ENCODE results near the gene EID2B.

EID2B gene

DNA sequence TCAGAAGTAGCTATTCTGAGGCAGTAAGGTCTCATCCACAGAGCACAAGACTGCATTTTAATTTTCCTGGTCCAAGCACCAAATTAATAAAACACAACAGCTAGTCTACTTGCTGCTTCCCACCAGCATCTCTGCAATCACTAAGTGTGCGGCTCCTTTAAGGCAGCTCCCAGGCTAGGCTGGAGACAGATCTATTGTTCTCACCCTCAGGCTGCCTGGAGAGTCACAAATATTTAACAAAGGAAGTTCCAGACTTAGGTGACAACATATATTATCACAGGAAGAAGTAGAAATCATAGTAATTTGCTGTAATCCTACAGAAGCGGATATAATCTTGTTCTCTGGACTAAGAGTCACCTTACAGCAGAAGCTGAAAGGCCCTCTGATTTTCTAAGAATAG, 9.6 kb upstream of the EID2B start:
- H3K4me1 Mint-ChIP-seq, result peaks cover 83% of the 10 kb centered on the region
- no peak overlapping the region for H3K4me3 Mint-ChIP-seq
- H3K27me3 Mint-ChIP-seq, result no peaks in the 10 kb centered on the region
- H3K36me3 Mint-ChIP-seq, result no peaks in the 10 kb centered on the region
- no peaks in the 10 kb centered on the region for H3K9me3 Mint-ChIP-seq
- peak overlapping the region; percentile 56 for H3K27ac Mint-ChIP-seq

DNA sequence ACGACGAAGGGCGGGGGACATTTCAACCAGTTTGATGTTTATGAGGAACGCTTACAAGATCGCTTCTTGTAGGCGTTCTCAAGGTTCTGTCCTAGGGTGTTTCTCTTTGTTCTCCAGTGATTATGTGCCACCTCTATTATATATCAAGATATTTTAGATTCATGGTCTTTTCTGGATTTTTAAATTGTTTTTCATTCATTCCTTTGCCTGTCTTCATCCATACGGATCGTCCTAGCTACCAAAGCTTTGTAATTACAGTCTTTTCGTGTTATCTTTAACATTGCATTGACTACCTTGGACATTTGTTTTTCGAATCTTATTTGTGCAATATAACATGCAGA, 7.7 kb upstream of the EID2B start:
- peak overlapping the region; percentile 93 for H3K4me3 Mint-ChIP-seq
- H3K9me3 Mint-ChIP-seq, result no peaks in the 10 kb centered on the region
- H3K27me3 Mint-ChIP-seq, result no peaks in the 10 kb centered on the region
- peak overlapping the region; percentile 96 for H3K27ac Mint-ChIP-seq
- H3K36me3 Mint-ChIP-seq, result no peaks in the 10 kb centered on the region
- H3K4me1 Mint-ChIP-seq, result peaks cover 73% of the 10 kb centered on the region

DNA sequence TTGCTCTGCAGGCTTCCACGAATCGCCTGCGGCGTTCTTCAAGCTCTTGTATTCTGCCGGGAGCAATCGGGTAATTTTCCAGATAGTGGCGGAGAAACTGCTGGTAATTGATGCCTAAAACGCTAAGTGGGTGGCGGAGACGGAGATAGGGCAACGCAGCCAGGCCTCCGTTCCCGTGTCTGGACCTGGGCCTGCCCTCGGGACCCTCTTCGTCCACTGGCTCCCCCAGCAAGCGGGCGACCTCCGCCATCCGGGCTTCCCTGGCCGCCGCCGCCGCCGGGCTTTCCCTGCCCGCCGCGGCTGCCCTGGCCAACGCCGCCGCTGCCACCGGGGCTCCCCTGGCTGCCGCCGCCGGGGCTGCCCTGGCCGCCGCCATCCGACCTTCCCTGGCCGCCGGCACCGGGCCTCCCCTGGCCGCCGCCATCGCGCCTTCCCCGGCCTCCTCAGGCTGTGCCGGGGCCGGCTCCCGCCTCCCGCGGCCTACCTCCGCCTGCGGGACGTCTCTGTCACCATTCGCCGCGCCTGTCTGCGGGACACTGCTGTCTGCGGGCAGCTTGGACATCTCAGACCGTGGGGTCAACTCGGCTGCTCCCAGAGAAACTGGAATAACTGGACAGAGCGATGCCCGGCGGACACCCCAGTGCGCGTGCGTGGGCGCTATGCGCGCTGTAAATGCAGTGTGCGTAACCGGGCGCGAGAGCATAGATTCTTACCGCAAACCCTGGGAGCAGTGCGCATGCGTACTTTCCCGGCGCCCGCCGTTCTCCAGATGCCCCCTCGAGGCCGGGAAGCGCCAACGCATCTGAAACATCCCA, 7.1 kb upstream of the EID2B start, which contains the start of gene EID2:
Gene EID2 (minus strand): TSS at position 644 of the 815 bp plus-strand sequence. CDS start 82 bp downstream, at position 562.
- Mint-ChIP-seq H3K27me3 (no peaks in the 10 kb centered on the region), H3K27ac (peak within 1 kb of the TSS; percentile 96), H3K9me3 (no peaks in the 10 kb centered on the region), H3K4me3 (peak within 1 kb of the TSS; percentile 94), H3K36me3 (no peaks in the 10 kb centered on the region), H3K4me1 (peaks cover 69% of the 10 kb centered on the region)

DNA sequence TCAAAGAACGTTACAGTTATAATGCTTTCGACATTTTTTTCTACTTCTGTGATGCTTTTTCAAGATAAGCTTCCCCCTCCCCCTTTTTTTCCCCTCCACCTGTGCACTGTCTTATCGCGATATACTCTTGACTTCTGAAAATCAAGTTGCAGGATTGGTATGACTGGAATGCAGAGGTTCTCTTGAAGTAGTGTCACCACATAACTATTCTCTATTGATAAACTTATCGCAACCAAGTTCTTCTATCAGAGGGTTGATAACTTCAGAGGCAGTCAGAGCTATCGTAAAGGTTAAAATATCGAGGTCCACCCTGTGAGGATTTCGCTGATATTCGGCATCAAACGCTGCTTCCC, 6.5 kb upstream of the EID2B start:
- Mint-ChIP-seq H3K36me3 (no peaks in the 10 kb centered on the region), H3K27me3 (no peaks in the 10 kb centered on the region), H3K27ac (peak overlapping the region; percentile 60), H3K4me1 (peaks cover 63% of the 10 kb centered on the region), H3K4me3 (peak overlapping the region; percentile 94), H3K9me3 (no peaks in the 10 kb centered on the region)

DNA sequence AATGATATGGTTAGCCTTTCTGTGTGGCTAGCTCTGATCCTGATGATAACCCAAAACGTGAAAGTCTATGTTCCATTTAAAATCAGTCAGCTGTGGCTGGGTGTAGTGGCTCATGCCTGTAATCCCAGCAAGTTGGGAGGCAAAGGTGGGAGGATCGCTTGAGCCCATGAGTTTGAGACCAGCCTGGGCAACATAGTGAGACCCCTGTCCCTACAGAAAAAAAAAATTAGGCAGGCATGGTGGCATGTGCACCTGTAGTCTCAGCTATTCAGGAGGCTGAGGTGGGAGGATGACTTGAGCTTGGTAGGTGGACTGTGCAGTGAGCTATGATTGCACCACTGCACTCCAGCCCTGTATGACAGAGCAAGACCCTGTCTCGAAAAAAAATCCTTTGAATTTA, 1.1 kb upstream of the EID2B start:
- Mint-ChIP-seq H3K27ac (no peak overlapping the region), H3K4me3 (no peak overlapping the region), H3K27me3 (no peaks in the 10 kb centered on the region), H3K36me3 (no peaks in the 10 kb centered on the region), H3K4me1 (peaks cover 34% of the 10 kb centered on the region), H3K9me3 (no peaks in the 10 kb centered on the region)

DNA sequence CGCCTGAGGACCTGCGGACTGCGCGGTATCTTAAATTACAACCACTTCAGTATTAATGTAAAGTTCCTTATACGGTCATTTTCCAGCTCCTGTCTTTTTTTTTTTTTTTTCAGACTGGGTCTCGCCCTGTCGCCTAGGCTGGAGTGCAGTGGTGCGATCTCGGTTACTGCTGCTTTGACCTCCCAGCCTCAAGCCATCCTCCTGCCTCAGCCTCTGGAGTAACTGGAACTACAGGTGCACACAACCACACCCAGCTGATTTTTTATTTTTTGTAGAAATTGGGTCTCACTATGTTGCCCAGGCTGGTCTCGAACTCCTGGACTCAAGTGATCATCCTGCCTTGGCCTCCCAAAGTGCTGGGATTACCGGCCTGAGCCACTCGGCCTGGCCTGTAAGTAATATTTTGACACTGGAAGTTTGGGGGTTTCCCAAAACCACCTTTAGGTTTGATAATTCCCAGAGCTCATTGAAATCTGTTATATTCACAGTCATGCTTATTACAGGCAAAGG, 406 bp upstream of the EID2B start:
- peak overlapping the region; percentile 59 for H3K27ac Mint-ChIP-seq
- peaks cover 4% of the 10 kb centered on the region for H3K36me3 Mint-ChIP-seq
- no peaks in the 10 kb centered on the region for H3K27me3 Mint-ChIP-seq
- peaks cover 33% of the 10 kb centered on the region for H3K4me1 Mint-ChIP-seq
- H3K4me3 Mint-ChIP-seq, result peak overlapping the region; percentile 91
- H3K9me3 Mint-ChIP-seq, result no peaks in the 10 kb centered on the region

DNA sequence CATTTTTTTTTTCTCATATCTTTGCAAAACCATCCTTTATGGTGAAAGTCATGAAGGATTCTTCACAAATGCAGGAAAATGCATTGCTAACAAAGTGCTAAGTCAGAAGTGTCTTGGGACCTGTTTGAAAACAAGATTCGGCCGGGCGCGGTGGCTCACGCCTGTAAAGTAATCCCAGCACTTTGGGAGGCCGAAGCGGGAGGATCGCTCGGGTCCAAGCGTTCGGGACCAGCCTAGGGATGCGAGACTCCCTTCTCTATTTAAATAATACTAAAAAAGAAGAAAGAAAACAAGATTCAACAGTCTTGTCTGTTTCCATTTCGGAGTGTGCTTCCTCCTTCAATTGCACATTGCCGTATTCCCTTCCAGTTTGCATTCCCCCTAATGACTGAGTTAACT, 819 bp downstream of the EID2B start:
- Mint-ChIP-seq H3K36me3 (peaks cover 4% of the 10 kb centered on the region), H3K27me3 (no peaks in the 10 kb centered on the region), H3K9me3 (no peaks in the 10 kb centered on the region), H3K4me1 (peaks cover 24% of the 10 kb centered on the region), H3K4me3 (peak overlapping the region; percentile 91), H3K27ac (no peak overlapping the region)

DNA sequence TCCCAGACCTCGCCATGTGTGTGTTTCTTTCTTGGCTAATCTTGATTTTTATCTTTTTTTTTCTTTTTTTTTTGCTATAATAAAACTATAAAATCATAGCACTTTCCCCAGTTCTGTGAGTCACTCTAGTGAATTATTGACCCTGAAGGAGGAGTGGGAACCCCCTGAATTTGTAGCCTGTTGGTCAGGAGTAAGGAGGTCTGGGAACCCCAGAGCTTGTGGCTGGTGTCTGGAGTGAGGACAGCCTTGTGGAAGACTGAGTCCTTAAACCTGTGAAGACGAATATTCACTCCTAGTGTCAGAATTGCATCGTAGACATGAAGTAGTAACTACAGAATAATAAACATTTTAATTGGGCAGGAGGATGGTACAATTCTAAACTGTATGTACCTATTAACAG, 7.4 kb downstream of the EID2B start:
- Mint-ChIP-seq H3K36me3 (peaks cover 4% of the 10 kb centered on the region), H3K27ac (no peak overlapping the region), H3K4me3 (no peak overlapping the region), H3K9me3 (no peaks in the 10 kb centered on the region), H3K4me1 (peaks cover 6% of the 10 kb centered on the region), H3K27me3 (no peaks in the 10 kb centered on the region)

DNA sequence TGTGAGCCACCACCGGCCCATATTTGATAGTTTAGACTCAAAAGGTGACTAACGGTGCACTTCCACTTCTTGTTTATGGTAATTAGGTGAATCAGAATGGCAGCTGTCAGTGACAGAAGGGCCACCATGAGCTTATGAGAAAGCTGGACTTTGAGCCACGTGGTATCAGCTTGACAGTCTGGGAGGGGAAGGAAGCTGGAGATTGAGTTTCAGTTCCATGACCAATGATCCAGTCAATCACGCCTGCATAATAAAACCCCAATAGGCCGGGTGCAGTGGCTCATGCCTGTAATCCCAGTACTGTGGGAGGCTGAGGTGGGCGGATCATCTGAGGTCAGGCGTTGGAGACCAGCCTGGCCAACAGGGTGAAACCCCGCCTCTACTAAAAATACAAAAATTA, 8.2 kb downstream of the EID2B start:
- H3K4me1 Mint-ChIP-seq, result peaks cover 6% of the 10 kb centered on the region
- no peaks in the 10 kb centered on the region for H3K9me3 Mint-ChIP-seq
- H3K36me3 Mint-ChIP-seq, result peaks cover 4% of the 10 kb centered on the region
- H3K4me3 Mint-ChIP-seq, result no peak overlapping the region
- no peaks in the 10 kb centered on the region for H3K27me3 Mint-ChIP-seq
- no peak overlapping the region for H3K27ac Mint-ChIP-seq

DNA sequence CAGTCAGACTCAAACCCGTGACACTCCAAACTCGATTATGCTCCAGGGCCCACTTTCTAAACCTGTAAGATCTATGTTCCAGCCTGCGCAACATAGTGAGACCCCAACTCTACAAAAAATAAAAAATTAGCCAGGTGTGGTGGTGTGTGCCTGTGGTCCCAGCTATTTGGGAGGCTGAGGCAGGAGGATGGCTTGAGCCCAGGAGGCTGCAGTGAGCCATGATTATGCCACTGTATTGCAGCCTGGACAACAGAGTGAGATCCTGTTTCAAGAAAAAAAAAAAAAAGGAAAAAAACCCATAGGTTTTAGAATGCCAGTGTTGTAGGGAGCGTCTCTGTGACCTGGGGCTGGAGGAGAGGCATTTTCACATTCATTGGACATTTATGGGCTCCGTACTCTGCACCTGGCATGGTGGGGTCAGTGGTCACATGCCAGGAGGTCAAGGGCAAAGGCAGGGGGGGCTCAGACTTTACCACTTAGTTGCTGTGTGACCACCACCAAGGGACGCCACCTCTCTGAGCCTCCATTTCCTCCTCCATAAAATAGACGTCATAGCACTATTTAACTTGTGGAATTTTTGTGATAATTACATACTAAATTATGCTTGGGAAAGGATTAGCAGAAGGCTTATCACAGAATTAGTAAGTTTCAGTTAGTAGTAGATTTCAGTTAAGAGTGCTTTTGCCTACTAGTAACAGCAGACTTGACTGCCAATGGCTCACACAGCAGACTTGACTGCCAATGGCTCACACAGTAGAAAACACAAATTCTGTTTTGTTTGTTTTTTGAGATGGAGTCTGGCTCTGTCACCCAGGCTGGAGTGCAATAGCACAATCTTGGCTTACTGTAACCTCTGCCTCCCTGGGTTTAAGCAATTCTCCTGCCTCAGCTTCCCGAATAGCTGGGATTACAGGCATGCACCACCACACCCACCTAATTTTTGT, 11.8 kb downstream of the EID2B start:
- Mint-ChIP-seq H3K27me3 (peaks cover 9% of the 10 kb centered on the region), H3K27ac (no peak overlapping the region), H3K4me3 (no peak overlapping the region), H3K9me3 (no peaks in the 10 kb centered on the region), H3K4me1 (peaks cover 7% of the 10 kb centered on the region), H3K36me3 (no peaks in the 10 kb centered on the region)

DNA sequence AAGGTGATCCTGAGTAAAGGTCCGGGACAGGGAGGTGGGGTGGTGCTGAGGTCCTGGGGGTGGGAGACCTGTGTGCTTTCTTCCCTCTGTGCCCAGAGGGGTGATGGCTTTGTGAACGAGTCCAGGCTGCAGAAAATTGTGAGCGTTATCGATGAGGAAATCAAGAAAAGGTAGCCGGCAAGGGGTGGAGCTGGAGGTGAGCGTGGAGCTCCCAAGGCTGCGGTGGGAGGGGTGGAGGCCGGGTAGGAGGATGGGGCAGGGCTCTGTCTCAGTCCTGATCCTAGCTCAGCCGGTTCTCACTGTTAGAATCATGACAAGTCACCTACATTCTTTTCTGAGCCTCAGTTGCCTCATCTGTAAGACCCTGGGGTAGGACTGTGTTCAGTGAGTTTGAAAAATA, 13.7 kb downstream of the EID2B start:
- Mint-ChIP-seq H3K27me3 (peaks cover 16% of the 10 kb centered on the region), H3K27ac (peak overlapping the region; percentile 62), H3K9me3 (no peaks in the 10 kb centered on the region)

DNA sequence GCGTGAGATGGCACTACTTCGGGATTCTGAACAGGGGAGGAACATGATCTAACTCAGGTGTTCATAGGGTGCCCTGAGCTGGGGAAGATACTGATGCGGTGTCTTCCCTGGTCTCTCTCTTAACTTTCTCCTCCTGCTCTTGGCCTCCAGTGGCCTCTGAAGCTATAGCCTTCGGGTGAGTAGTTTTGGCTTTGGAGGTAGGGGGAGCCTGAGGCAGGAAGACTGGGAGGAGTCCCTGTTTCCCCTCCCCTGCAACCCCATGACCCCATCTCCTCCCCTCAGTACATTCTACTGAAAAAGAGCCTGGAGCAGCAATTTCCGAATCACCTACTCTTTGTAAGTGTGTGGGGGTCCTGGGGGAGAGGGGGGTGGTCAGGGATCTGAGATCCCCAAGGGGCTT, 14.2 kb downstream of the EID2B start:
- Mint-ChIP-seq H3K4me3 (no peak overlapping the region), H3K9me3 (no peaks in the 10 kb centered on the region), H3K27ac (no peak overlapping the region), H3K36me3 (peaks cover 1% of the 10 kb centered on the region), H3K27me3 (peaks cover 21% of the 10 kb centered on the region), H3K4me1 (peaks cover 14% of the 10 kb centered on the region)

More for the DNA sequence above, 13.7 kb downstream of the EID2B start:
- no peak overlapping the region for H3K4me3 Mint-ChIP-seq
- peaks cover 14% of the 10 kb centered on the region for H3K4me1 Mint-ChIP-seq
- peaks cover 1% of the 10 kb centered on the region for H3K36me3 Mint-ChIP-seq

DNA sequence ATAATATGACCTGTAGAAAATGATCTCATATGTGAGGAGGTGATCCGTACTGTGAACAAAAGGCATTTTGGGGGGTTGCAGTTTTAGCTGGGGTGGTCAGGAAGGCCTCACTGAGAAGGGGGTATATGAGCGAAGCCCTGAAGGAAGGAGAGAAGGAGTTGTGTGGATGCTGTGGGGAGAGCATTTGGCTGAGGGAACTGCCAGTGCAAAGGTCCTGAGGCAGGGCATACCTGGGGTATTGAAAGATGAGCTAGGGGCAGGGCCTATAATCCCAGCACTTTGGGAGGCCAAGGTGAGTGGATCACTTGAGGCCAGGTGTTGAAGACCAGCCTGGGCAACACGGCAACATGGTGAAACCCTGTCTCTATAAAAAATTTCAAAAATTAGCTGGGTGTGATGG, 15.2 kb downstream of the EID2B start:
- Mint-ChIP-seq H3K36me3 (peaks cover 1% of the 10 kb centered on the region), H3K9me3 (no peaks in the 10 kb centered on the region), H3K4me3 (no peak overlapping the region), H3K27me3 (peaks cover 24% of the 10 kb centered on the region), H3K27ac (no peak overlapping the region), H3K4me1 (peaks cover 14% of the 10 kb centered on the region)

DNA sequence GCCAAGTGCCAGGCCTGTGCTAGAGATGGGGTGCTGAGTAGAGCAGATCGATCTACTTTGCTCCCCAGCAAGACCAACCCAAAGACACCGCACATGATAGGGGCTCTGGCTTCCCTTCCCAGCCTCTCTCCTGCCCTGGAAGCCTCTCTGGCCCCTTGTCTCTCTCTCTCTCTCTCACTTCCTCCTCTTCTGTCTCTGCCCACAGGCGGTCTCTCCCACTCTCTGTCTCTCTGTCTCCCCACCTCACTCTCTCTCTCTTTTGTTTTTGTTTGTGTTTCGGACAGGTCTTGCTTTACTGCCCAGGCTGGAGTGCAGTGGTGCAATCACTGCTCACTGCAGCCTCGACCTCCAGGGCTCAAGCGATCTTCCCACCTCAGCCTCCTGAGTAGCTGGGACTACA, 16.4 kb downstream of the EID2B start:
- H3K36me3 Mint-ChIP-seq, result peaks cover 1% of the 10 kb centered on the region
- H3K27ac Mint-ChIP-seq, result no peak overlapping the region
- peaks cover 14% of the 10 kb centered on the region for H3K4me1 Mint-ChIP-seq
- H3K9me3 Mint-ChIP-seq, result no peaks in the 10 kb centered on the region
- peaks cover 24% of the 10 kb centered on the region for H3K27me3 Mint-ChIP-seq
- peak overlapping the region; percentile 79 for H3K4me3 Mint-ChIP-seq

DNA sequence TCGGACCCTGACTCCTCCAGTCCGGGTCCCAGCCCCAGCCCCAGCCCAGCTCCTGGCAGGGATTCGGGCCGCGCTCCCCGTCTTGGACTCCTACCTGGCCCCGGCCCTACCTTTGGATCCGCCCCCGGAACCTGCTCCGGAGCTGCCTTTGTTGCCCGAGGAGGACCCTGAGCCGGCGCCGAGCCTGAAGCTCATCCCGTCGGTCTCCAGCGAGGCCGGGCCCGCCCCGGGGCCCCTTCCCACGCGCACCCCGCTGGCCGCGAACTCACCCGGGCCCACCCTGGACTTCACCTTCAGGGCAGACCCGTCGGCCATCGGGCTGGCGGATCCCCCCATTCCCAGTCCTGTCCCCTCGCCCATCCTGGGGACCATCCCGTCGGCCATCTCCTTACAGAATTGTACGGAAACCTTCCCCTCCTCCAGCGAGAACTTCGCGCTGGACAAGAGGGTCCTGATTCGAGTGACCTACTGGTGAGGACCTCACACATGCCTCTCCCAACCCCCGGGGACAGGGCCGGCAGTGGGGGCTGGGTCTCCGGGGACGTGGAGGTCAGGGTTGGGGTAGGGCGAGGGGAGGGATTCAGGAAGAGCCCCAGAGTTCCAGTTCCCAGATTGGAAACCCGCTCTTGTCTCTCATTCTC, 17.0 kb downstream of the EID2B start:
- Mint-ChIP-seq H3K4me1 (peaks cover 14% of the 10 kb centered on the region), H3K27me3 (peaks cover 24% of the 10 kb centered on the region), H3K4me3 (peak overlapping the region; percentile 87), H3K36me3 (peaks cover 1% of the 10 kb centered on the region), H3K9me3 (no peaks in the 10 kb centered on the region), H3K27ac (no peak overlapping the region)

All from activated naive CD4-positive, alpha-beta T cell treated with anti-CD3 and anti-CD28 coated beads, Interleukin-2, amount 50 U/mL, for 24 hours (primary cell).